NCI-H128 (cell line): ENCODE measurements around the gene NR1I3.
"Not testable (repeated sequence)": the region's sequence is repeated elsewhere in the genome, so short reads cannot be mapped to it uniquely, and the experiment has no call there.

Source experiments
- DNase-seq: peaks from one replicate; lab custom pipeline; 2025; ENCODE audit not compliant: unreplicated experiment; lab: John Stamatoyannopoulos, UW

Gene NR1I3

DNA sequence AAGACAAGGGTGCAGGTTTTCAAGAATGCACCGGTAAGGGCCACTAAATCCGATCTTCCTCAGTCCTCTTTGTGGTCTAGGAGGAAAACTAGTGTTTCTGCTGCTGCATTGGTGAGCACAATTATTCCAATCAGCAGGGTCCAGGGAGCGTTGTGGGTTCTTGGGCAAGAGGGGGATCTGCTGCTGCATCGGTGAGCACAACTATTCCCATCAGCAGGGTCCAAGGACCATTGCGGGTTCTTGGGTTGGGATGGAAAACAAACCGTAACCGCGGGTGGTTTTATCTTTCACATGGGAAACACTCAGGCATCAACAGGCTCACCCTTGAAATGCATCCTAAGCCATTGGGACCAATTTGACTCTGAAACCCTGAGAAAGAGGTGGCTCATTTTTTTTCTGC, 13.6 kb upstream of the NR1I3 start:
- no peak for DNase-seq

DNA sequence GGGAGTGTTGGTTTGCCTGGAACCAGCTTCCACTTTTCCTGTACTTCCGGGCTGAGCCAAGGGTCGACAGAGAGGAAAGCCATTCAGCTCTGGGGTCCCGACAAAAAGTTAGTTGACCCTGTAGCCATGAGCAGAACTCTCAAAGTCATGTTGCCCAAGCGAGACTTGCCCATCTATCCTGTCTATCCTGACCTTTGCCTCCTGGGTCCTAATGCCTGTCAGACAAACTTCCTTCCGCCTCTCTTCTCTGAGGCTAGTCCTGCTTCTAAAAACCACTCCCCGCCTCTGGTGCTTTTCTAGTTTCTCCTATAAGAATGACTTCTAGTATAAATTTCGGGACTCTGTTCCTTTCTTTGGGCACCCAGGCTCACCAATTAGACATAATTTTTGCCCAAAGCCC, 12.8 kb upstream of the NR1I3 start:
- DNase-seq, result no peak

- DNase-seq, result not testable (repeated sequence)
Measured at GRCh38 chr1:161250100-161250499, 12.1 kb upstream of the NR1I3 start.

- DNase-seq, result no peak
Measured at GRCh38 chr1:161244888-161245287, 6.9 kb upstream of the NR1I3 start.

- DNase-seq, result no peak
Measured at GRCh38 chr1:161242313-161242712, 4.3 kb upstream of the NR1I3 start.

- DNase-seq, result no peak
Measured at GRCh38 chr1:161241682-161242081, 3.7 kb upstream of the NR1I3 start.

- DNase-seq, result no peak
Measured at GRCh38 chr1:161235957-161236775, 1.8 kb downstream of the NR1I3 start.

DNA sequence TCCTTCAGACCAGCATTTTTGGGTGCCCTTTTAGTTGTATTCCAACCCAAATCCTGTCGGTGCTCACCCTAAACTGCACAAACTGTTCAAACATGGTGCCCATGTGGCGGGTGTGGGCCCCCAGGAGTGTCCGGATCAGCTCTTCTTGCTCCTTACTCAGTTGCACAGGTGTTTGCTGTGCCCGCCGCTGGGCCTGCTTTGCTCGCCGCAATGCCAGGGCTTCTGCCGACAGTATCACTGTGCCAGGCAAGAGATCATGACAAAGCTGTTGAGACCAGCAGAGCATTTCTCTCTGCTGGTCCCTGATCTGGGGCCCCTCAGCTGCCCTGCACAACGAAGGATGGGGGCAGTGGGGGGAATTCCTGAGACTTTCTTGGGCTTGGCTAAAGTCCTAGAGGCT, 4.9 kb downstream of the NR1I3 start:
- DNase-seq, result no peak

GRCh38 chr1:161230762-161231161, 7.2 kb downstream of the NR1I3 start:
- no peak for DNase-seq

DNA sequence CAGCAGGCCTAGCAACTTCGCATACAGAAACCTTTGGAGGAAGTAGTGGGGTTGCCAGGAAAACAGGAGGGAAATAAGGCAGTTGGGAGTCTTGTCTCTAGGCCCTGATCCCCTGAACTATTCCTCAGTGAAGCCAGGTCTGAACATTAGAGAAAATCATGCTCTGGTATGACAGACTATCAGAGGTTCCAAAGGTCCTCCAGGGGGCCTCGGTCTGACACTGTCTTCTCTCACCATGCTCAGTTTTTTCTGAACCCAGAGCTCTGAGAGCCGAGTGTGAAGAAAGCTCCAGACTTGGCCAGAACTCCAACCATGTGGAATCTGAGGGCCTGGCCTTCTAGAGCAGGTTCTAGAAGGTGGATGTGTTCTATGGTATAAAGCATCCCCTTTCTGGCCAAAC, 8.1 kb downstream of the NR1I3 start:
- DNase-seq, result no peak

GRCh38 chr1:161228032-161228431, 10.0 kb downstream of the NR1I3 start:
- DNase-seq, result no peak

GRCh38 chr1:161227196-161227871, 10.7 kb downstream of the NR1I3 start:
- DNase-seq, result peak; percentile 68

GRCh38 chr1:161226759-161227158, 11.2 kb downstream of the NR1I3 start:
- no peak for DNase-seq

GRCh38 chr1:161226320-161226711, 11.7 kb downstream of the NR1I3 start:
- no peak for DNase-seq

GRCh38 chr1:161225534-161226319, 12.3 kb downstream of the NR1I3 start, which contains the start of gene TOMM40L:
TOMM40L (plus strand) TSS chr1:161226060; CDS start chr1:161226490, 430 bp downstream.
- peak; percentile 98 for DNase-seq

DNA sequence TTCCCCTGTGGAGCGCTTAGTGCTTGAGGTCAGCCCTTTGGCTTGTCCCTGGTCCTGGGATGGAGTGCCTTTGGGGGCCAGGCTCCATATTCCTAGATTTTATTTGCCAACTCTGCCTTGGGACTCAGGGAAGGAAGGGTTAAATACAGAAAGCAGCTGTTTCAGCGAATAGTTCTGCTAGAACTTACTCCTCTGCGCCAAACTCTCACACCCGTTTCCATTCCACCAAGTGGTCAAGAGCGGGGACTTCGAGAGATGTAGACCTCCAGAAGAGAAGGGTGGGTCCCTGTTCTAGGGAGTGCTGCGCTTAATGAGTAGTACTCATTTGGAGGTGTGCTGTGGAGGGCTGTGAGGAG, 12.8 kb downstream of the NR1I3 start:
- DNase-seq, result no peak

DNA sequence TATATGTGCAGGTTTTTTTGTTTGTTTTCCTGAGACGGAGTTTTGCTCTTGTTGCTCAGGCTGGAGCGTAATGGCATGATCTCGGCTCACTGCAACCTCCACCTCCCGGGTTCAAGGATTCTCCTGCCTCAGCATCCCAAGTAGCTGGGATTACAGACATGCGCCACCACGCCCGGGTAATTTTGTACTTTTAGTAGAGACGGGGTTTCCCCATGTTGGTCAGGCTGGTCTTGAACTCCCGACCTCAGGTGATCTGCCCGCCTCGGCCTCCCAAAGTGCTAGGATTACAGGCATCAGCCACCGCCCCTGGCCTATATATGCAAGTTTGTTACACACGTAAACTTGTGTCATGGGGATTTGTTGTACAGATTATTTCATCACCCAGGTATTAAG, 13.3 kb downstream of the NR1I3 start:
- not testable (repeated sequence) for DNase-seq

DNA sequence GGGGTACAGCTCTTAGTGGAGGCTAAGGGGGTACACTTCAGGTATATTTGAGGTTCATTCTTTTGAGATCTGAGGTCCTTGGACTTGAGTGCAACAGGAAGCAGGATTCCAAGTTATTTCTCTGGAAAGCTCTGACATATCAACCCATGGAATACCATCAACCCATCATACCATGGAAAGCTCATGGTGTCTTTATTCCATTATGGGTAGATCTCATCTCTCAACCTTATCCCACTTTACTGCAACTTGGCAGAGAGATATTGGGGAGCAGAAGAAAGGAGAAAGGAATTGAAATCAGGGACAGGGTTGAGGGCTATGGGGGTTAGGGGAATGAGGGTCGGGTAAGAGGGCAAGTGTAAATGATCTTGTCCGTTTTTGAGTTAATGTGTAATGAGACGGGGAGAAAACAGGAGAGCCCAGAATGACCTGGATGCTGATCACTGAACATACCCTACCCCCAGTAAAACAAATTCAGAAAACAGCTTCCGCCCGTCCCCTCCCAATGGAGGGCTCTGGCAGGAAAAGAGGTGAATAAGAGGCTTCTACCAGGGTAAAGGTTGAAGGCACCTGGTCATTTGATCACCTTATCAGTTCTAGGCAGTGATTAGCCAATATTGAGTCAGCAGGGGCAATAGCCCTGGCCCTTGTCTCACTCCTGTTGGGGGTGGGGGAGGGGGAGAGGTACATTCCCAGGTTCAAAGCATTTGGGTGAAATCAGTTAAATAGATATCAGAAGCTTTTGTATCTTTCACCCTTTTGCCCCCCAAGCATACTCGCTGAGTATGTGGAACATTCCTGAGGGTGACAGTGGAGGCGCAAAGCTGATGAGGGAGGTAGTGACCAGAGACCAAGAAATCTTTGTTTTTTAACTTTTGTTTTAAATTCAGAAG, 14.0 kb downstream of the NR1I3 start:
- no peak for DNase-seq

GRCh38 chr1:161222175-161223019, 15.6 kb downstream of the NR1I3 start:
- no peak for DNase-seq

- DNase-seq, result no peak
Measured at GRCh38 chr1:161220002-161220401, 18.0 kb downstream of the NR1I3 start.
